ENCODE data around the gene LRRC8D. TPM values are rescaled to one million over a fixed set of nuclear protein-coding genes. Genes with fewer than 3 reads are reported as not detected.

Gene LRRC8D
- total RNA-seq, 1 experiment from 2014 or later: 22.3 TPM

GRCh38 chr1:89929467-89930063 is 108.7 kb downstream of the LRRC8D start:
- no peak overlapping the region for H3K4me3 Mint-ChIP-seq (ENCODE audit: low read depth, unreplicated experiment)
- no peaks in the 10 kb centered on the region for H3K36me3 Mint-ChIP-seq (ENCODE audit: insufficient read depth, unreplicated experiment)
- CTCF ChIA-PET: no interaction called here
- no peaks in the 10 kb centered on the region for H3K9me3 Mint-ChIP-seq (ENCODE audit: low read depth, unreplicated experiment)
- no peak for TF ChIP-seq CTCF (IDR thresholded peaks at IDR 0.05; ENCODE audit: unreplicated experiment)
- BruUV-seq (replicated peaks): no TSS peak
- intact Hi-C loops (cut with micrococcal nuclease; ENCODE audit: unreplicated experiment): no loop called here
- no peak overlapping the region for H3K27ac Mint-ChIP-seq (ENCODE audit: unreplicated experiment)
- no peaks in the 10 kb centered on the region for H3K27me3 Mint-ChIP-seq (ENCODE audit: unreplicated experiment)
- DNase-seq: no peak
- H3K4me1 Mint-ChIP-seq (ENCODE audit: low read depth, unreplicated experiment): no peaks in the 10 kb centered on the region

DNA sequence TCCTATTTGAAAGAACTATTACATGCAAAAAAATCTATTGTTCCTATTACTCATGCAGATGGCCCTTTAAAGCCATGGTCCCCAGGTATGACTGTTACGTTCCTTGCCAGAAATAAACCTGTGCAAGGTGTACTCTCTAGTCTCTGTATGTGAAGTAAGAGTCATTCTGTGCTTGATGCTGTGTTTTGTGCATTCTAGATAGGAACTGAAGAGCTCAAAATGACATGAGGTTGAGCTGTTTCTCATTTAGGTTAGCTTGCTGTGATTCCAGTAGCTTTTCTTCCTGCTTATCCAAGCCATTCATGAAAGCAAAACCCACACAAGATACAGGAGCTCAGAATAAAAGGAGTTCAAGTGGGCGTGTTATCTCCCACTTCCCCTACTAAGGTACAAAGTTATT is 109.7 kb downstream of the LRRC8D start:
- Mint-ChIP-seq H3K4me3 (ENCODE audit: low read depth, unreplicated experiment) (no peak overlapping the region), H3K9me3 (ENCODE audit: low read depth, unreplicated experiment) (no peaks in the 10 kb centered on the region), H3K27me3 (ENCODE audit: unreplicated experiment) (no peaks in the 10 kb centered on the region), H3K36me3 (ENCODE audit: insufficient read depth, unreplicated experiment) (no peaks in the 10 kb centered on the region), H3K4me1 (ENCODE audit: low read depth, unreplicated experiment) (no peaks in the 10 kb centered on the region), H3K27ac (ENCODE audit: unreplicated experiment) (no peak overlapping the region)
- CTCF ChIA-PET: interaction anchor here (0.6 to 0.7 kb wide), 3 partner anchors 134 to 1680 kb away, joined by 4 to 6 read pairs (median 5); no protein-coding TSS in a partner anchor
- no TSS peak for BruUV-seq (replicated peaks)
- intact Hi-C loops (cut with micrococcal nuclease; ENCODE audit: unreplicated experiment): no loop called here
- no peak for DNase-seq
- TF ChIP-seq CTCF (IDR thresholded peaks at IDR 0.05; ENCODE audit: unreplicated experiment): no peak

GRCh38 chr1:89931964-89932363 is 111.1 kb downstream of the LRRC8D start:
- Mint-ChIP-seq H3K27ac (ENCODE audit: unreplicated experiment) (no peak overlapping the region), H3K4me1 (ENCODE audit: low read depth, unreplicated experiment) (no peaks in the 10 kb centered on the region), H3K27me3 (ENCODE audit: unreplicated experiment) (no peaks in the 10 kb centered on the region), H3K9me3 (ENCODE audit: low read depth, unreplicated experiment) (no peaks in the 10 kb centered on the region), H3K4me3 (ENCODE audit: low read depth, unreplicated experiment) (no peak overlapping the region), H3K36me3 (ENCODE audit: insufficient read depth, unreplicated experiment) (no peaks in the 10 kb centered on the region)
- intact Hi-C loops (cut with micrococcal nuclease; ENCODE audit: unreplicated experiment): no loop called here
- CTCF ChIA-PET: no interaction called here
- BruUV-seq (replicated peaks): no TSS peak
- TF ChIP-seq CTCF (IDR thresholded peaks at IDR 0.05; ENCODE audit: unreplicated experiment): no peak
- no peak for DNase-seq

DNA sequence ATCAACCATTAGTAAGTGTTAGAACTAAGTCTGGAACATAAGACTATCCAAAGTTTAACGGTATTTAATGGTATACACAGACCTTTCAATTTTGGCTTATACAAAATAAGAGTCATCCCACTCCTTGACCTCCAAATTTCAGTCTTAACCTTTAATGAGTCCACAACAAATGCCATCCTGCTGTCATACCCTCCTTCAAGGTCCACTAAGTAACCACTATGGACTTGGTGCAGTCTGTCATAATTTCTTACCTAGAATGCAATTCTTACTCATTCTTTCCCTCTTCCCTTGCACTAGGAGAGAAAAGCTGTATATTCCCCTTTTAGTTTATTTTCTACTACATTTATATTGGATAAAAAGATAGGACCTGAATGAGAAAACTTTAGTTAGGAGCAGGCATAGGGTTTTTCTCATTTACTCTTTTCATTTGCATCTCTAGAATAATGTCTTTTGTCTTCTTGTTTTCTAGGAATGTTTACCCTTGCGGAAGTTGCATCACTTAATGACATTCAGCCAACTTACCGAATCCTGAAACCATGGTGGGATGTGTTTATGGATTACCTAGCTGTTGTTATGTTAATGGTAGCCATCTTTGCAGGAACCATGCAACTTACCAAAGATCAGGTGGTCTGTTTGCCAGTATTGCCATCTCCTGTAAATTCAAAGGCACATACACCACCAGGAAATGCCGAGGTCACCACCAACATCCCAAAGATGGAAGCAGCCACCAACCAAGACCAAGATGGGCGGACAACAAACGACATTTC is 111.9 kb downstream of the LRRC8D start:
- Mint-ChIP-seq H3K9me3 (ENCODE audit: low read depth, unreplicated experiment) (no peaks in the 10 kb centered on the region), H3K36me3 (ENCODE audit: insufficient read depth, unreplicated experiment) (no peaks in the 10 kb centered on the region), H3K27me3 (ENCODE audit: unreplicated experiment) (no peaks in the 10 kb centered on the region), H3K4me1 (ENCODE audit: low read depth, unreplicated experiment) (no peaks in the 10 kb centered on the region), H3K4me3 (ENCODE audit: low read depth, unreplicated experiment) (no peak overlapping the region), H3K27ac (ENCODE audit: unreplicated experiment) (no peak overlapping the region)
- DNase-seq: no peak
- intact Hi-C loops (cut with micrococcal nuclease; ENCODE audit: unreplicated experiment): no loop called here
- TF ChIP-seq CTCF (IDR thresholded peaks at IDR 0.05; ENCODE audit: unreplicated experiment): no peak
- no TSS peak for BruUV-seq (replicated peaks)
- CTCF ChIA-PET: no interaction called here

All from Calu3 (cell line).